ENCODE data around the gene COA3. TPM values are rescaled to one million over a fixed set of nuclear protein-coding genes. Genes with fewer than 3 reads are reported as not detected.

Gene COA3
- total RNA-seq, 1 experiment from 2014 or later: 44.6 TPM

GRCh38 chr17:42748202-42748907, 50.1 kb downstream of the COA3 start:
- Histone ChIP-seq H4K20me1 (ENCODE audit: low read length) (no peaks in the 10 kb centered on the region), H3K9me3 (ENCODE audit: low read length) (no peaks in the 10 kb centered on the region), H3K4me1 (ENCODE audit: insufficient read depth, low read length) (peaks cover 7% of the 10 kb centered on the region), H3K9me2 (replicated peaks; ENCODE audit: low read length) (no peaks in the 10 kb centered on the region), H2AFZ (ENCODE audit: low read length) (no peak overlapping the region), H3F3A (ENCODE audit: low read length, unreplicated experiment) (no peaks in the 10 kb centered on the region), H3K9ac (ENCODE audit: low read length) (no peak overlapping the region), H3K36me3 (ENCODE audit: low read depth, low read length) (no peaks in the 10 kb centered on the region), H3K4me2 (ENCODE audit: low read length) (no peak overlapping the region), H3K79me2 (ENCODE audit: low read length) (peaks cover 5% of the 10 kb centered on the region), H3K27me3 (ENCODE audit: low read length) (no peaks in the 10 kb centered on the region), H3K27ac (ENCODE audit: low read length) (no peak overlapping the region), H3K4me3 (ENCODE audit: low read length) (no peak overlapping the region)
- intact Hi-C loops (cut with micrococcal nuclease): no loop called here
- ChIA-PET CTCF (no interaction called here), POLR2A (ENCODE audit: unreplicated experiment) (no interaction called here)
- ATAC-seq: no peak
- no peak for TF ChIP-seq EZH2 (IDR thresholded peaks at IDR 0.05; ENCODE audit: low read length, unreplicated experiment)
- TF ChIP-seq EZH2phosphoT487 (IDR thresholded peaks at IDR 0.05; ENCODE audit: borderline replicate concordance, low read length): no peak
- TF ChIP-seq CTCF (conservative IDR thresholded peaks at IDR 0.05; ENCODE audit: low read depth, low read length): no peak
- DNase-seq: no peak
- no TSS peak for BruUV-seq (replicated peaks)

Small RNAs within 50 kb of the gene (microRNA-seq; reads per million reads assigned to microRNA genes)
- gene MIR6781 (ENCODE audit: unreplicated experiment): not detected

Other genes with a start within 250 kb of the COA3 start
- gene HSD17B1, start 245.8 kb downstream of the COA3 start, total RNA-seq (2014; rRNA removed): 0.86 and 1.5 TPM in 2 replicates
- 33.3 and 54.3 TPM in 2 replicates for gene COASY, start 236.6 kb downstream of the COA3 start, total RNA-seq (2014; rRNA removed)
- gene MLX, start 231.6 kb downstream of the COA3 start, total RNA-seq (2014; rRNA removed): 25.8 and 26.2 TPM in 2 replicates
- 20.3 and 24.1 TPM in 2 replicates for gene PSMC3IP, start 221.0 kb downstream of the COA3 start, total RNA-seq (2014; rRNA removed)
- 19.3 and 21.9 TPM in 2 replicates for gene RETREG3, start 189.3 kb downstream of the COA3 start, total RNA-seq (2014; rRNA removed)
- 97.2 and 114 TPM in 2 replicates for gene TUBG1, start 189.0 kb downstream of the COA3 start, total RNA-seq (2014; rRNA removed)
- 6.0 and 7.1 TPM in 2 replicates for gene TUBG2, start 139.4 kb downstream of the COA3 start, total RNA-seq (2014; rRNA removed)
- gene PLEKHH3, start 121.7 kb downstream of the COA3 start, total RNA-seq (2014; rRNA removed): 20.1 and 27.8 TPM in 2 replicates
- gene CCR10, start 116.9 kb downstream of the COA3 start, total RNA-seq (2014; rRNA removed): 0.58 TPM in 1 of 2 replicates, not detected in the other
- 4.6 and 6.6 TPM in 2 replicates for gene CNTNAP1, start 116.2 kb downstream of the COA3 start, total RNA-seq (2014; rRNA removed)
- 5.8 and 13.7 TPM in 2 replicates for gene EZH1, start 53.7 kb downstream of the COA3 start, total RNA-seq (2014; rRNA removed)
- gene RAMP2, start 37.5 kb downstream of the COA3 start, total RNA-seq (2014; rRNA removed): not detected in 2 replicates
- 56.7 and 62.0 TPM in 2 replicates for gene VPS25, start 25.3 kb downstream of the COA3 start, total RNA-seq (2014; rRNA removed)
- 13.0 and 17.4 TPM in 2 replicates for gene WNK4, start 18.1 kb downstream of the COA3 start, total RNA-seq (2014; rRNA removed)
- not detected in 2 replicates for gene CNTD1, start 157 bp upstream of the COA3 start, total RNA-seq (2014; rRNA removed)
- 84.0 and 93.7 TPM in 2 replicates for gene BECN1, start 25.6 kb upstream of the COA3 start, total RNA-seq (2014; rRNA removed)
- 107 and 123 TPM in 2 replicates for gene PSME3, start 34.7 kb upstream of the COA3 start, total RNA-seq (2014; rRNA removed)
- gene AOC2, start 45.9 kb upstream of the COA3 start, total RNA-seq (2014; rRNA removed): 0.63 and 1.4 TPM in 2 replicates
- 0.26 and 0.35 TPM in 2 replicates for gene AOC3, start 52.5 kb upstream of the COA3 start, total RNA-seq (2014; rRNA removed)
- gene G6PC1, start 102.1 kb upstream of the COA3 start, total RNA-seq (2014; rRNA removed): not detected in 2 replicates
- gene AARSD1, start 165.8 kb upstream of the COA3 start, total RNA-seq (2014; rRNA removed): 32.5 and 34.7 TPM in 2 replicates
- gene PTGES3L, start 181.4 kb upstream of the COA3 start, total RNA-seq (2014; rRNA removed): 0.52 and 0.55 TPM in 2 replicates
- 9.5 and 15.6 TPM in 2 replicates for gene RUNDC1, start 181.9 kb upstream of the COA3 start, total RNA-seq (2014; rRNA removed)
- 667 and 784 TPM in 2 replicates for gene RPL27, start 199.7 kb upstream of the COA3 start, total RNA-seq (2014; rRNA removed)
- gene IFI35, start 208.1 kb upstream of the COA3 start, total RNA-seq (2014; rRNA removed): 8.7 and 12.3 TPM in 2 replicates
- gene VAT1, start 223.7 kb upstream of the COA3 start, total RNA-seq (2014; rRNA removed): 62.4 and 68.1 TPM in 2 replicates
- gene RND2, start 226.5 kb upstream of the COA3 start, total RNA-seq (2014; rRNA removed): 0.12 and 0.29 TPM in 2 replicates

Measured in PC-3 (cell line).